SK-N-SH (cell line): ENCODE data around the gene TNFSF11.

Experiments used
- CTCF ChIP-seq: fragments of 200-600 bp; sonication (generic); IDR thresholded peaks from 2 replicates; pipeline ENCODE4 v1.6.1; 2017; ENCODE audit warnings: antibody characterized with exemption, mild to moderate bottlenecking, moderate library complexity
- EP300 ChIP-seq, 2 experiments: IDR thresholded peaks; 2 replicates each; pipeline versions ENCODE4 v1.4.0 to v1.6.1; 2012; ENCODE audit warnings: borderline replicate concordance in 1 of 2, low read depth in 1 of 2, low read length in 1 of 2
- EZH2phosphoT487 ChIP-seq: fragments of 200-600 bp; sonication (generic); IDR thresholded peaks from 2 replicates; pipeline ENCODE4 v1.6.1; 2017; ENCODE audit warnings: low read depth, mixed run types, mild to moderate bottlenecking, antibody characterized with exemption, moderate library complexity, borderline replicate concordance
- FOXM1 ChIP-seq: IDR thresholded peaks from 2 replicates; pipeline ENCODE4 v1.4.0; 2012; ENCODE audit warnings: low read depth, mild to moderate bottlenecking
- GATA2 ChIP-seq: sonication (generic); formaldehyde crosslinking; IDR thresholded peaks from 2 replicates; pipeline ENCODE4 v1.5.0; 2020; ENCODE audit warnings: mild to moderate bottlenecking, missing genetic modification reagents
- MEF2A ChIP-seq: IDR thresholded peaks from 2 replicates; pipeline ENCODE4 v1.4.0; 2012; ENCODE audit warnings: low read depth, borderline replicate concordance
- NRF1 ChIP-seq: IDR thresholded peaks from 2 replicates; pipeline ENCODE4 v1.6.1; 2012; ENCODE audit warnings: low read depth, mild to moderate bottlenecking, low read length
- POLR2AphosphoS5 ChIP-seq: IDR thresholded peaks from 2 replicates; pipeline ENCODE4 v1.6.1; 2012; ENCODE audit warnings: low read depth, low read length
- RAD21 ChIP-seq: IDR thresholded peaks from 2 replicates; pipeline ENCODE4 v1.6.1; 2012; ENCODE audit warnings: mild to moderate bottlenecking, low read length
- TEAD4 ChIP-seq: IDR thresholded peaks from 2 replicates; pipeline ENCODE4 v1.4.0; 2012; ENCODE audit warnings: mild to moderate bottlenecking, borderline replicate concordance; ENCODE audit not compliant: insufficient read depth
- YY1 ChIP-seq: IDR thresholded peaks from 2 replicates; pipeline ENCODE4 v1.4.0; 2012; ENCODE audit warnings: low read depth, mild to moderate bottlenecking
- TF ChIP-seq, protein P1 (sequence below): IDR thresholded peaks from 2 replicates; pipeline ENCODE4 v1.4.0; 2012; ENCODE audit warnings: low read depth, borderline replicate concordance
- TF ChIP-seq, protein P2 (sequence below): fragments of 150-350 bp; IDR thresholded peaks from 2 replicates; pipeline ENCODE4 v1.6.1; 2017; ENCODE audit warnings: antibody characterized with exemption, low read length, low read depth, borderline replicate concordance

DNA sequence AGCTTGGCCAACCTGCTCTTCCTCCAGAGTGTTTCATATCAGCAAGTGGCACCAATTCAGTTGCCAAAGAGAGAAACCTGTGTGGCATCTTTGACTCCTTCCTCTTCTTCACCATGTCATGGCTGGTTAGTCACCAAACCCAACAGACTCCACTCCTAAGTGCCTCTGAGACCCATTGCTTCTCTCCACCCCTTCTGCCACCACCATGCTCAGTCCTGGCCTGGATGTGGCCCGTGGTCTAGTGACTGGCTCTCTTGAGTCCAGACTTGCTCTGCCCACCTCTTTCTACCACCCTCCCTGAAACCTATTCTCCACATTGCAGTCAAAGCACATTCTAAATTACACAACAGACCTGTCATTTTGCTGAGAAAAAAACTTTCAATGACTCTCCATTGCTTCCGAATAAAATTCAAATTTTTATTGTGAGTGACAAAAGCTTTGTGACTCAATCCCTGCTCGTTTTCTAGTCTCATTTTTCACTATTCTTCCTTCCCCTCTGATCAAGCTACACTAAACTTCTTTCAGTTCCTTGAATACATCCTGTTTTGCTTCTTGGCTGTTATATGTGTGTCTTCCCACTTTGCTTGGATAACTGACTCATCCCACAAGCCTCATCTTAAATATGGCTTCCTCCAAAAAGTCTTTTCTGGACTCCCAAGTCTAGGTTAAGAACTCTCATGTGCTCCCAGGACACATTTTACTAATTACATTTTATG is 12.0 kb upstream of the TNFSF11 start:
- TF ChIP-seq, protein P1, sequence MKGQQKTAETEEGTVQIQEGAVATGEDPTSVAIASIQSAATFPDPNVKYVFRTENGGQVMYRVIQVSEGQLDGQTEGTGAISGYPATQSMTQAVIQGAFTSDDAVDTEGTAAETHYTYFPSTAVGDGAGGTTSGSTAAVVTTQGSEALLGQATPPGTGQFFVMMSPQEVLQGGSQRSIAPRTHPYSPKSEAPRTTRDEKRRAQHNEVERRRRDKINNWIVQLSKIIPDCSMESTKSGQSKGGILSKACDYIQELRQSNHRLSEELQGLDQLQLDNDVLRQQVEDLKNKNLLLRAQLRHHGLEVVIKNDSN, result no peak
- TF ChIP-seq TEAD4 (no peak), POLR2AphosphoS5 (no peak), RAD21 (no peak), CTCF (no peak), GATA2 (CRISPR knock-in tag) (no peak), MEF2A (no peak), NRF1 (no peak), EP300 (IDR thresholded peaks at IDR 0.05; ENCODE audit: borderline replicate concordance in 1 of 2, low read depth in 1 of 2, low read length in 1 of 2) (no peak), FOXM1 (no peak), EZH2phosphoT487 (no peak), YY1 (no peak)
- TF ChIP-seq, protein P2, sequence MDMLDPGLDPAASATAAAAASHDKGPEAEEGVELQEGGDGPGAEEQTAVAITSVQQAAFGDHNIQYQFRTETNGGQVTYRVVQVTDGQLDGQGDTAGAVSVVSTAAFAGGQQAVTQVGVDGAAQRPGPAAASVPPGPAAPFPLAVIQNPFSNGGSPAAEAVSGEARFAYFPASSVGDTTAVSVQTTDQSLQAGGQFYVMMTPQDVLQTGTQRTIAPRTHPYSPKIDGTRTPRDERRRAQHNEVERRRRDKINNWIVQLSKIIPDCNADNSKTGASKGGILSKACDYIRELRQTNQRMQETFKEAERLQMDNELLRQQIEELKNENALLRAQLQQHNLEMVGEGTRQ, result no peak
